Mononuclear cell (primary cell): ENCODE results near the gene UBE3D. TPM values are rescaled to one million over a fixed set of nuclear protein-coding genes. Genes with fewer than 3 reads are reported as not detected.
"Not testable (repeated sequence)": the region's sequence is repeated elsewhere in the genome, so short reads cannot be mapped to it uniquely, and the experiment has no call there.

Experiments used
- H3K27me3 ChIP-seq: 2 replicates; pipeline ENCODE4 v1.6.0; 2011; ENCODE audit warnings: low read length, control low read depth; ENCODE audit not compliant: insufficient read depth
- H3K4me1 ChIP-seq: 2 replicates; pipeline ENCODE4 v1.5.1; 2011; ENCODE audit warnings: mild to moderate bottlenecking, low read length, control low read depth; ENCODE audit not compliant: insufficient read depth
- H3K4me3 ChIP-seq: 2 replicates; pipeline ENCODE4 v1.5.1; 2011; ENCODE audit warnings: mild to moderate bottlenecking, low read length, moderate library complexity
- H3K9me3 ChIP-seq: 2 replicates; pipeline ENCODE4 v1.5.1; 2011; ENCODE audit warnings: low read depth, mild to moderate bottlenecking, control low read depth, low read length
- total RNA-seq: library from RNA; depleted of rRNA; stranded (reverse); fragments of >200 nt; gene quantifications from one replicate; pipeline ENCODE4 v1.2.3, GENCODE V29; 2012

Gene UBE3D
- total RNA-seq, 1 donor: 6.5 TPM

DNA sequence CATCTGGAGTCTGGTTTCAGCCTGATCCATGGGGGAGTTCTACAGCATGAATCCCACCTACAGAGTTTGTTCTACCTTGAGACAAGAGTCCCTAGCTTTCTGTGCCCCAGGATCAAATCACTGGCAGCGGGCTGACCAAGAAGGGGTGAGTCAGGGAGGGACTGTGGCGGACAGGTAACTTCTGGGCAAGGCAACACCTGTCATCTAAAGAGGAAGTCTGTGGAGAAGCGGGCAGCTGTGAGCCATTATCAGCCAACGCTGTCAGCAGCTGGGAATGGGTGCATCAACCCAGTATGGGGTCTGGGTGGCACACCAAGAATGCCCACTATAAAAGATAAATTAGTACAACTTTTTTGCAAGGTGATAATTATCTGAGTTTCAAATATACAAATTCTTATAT lies 45.9 kb downstream of the UBE3D start:
- H3K4me3 ChIP-seq: no peak overlapping the region
- H3K4me1 ChIP-seq: no peaks in the 10 kb centered on the region
- no peaks in the 10 kb centered on the region for H3K9me3 ChIP-seq
- no peaks in the 10 kb centered on the region for H3K27me3 ChIP-seq

DNA sequence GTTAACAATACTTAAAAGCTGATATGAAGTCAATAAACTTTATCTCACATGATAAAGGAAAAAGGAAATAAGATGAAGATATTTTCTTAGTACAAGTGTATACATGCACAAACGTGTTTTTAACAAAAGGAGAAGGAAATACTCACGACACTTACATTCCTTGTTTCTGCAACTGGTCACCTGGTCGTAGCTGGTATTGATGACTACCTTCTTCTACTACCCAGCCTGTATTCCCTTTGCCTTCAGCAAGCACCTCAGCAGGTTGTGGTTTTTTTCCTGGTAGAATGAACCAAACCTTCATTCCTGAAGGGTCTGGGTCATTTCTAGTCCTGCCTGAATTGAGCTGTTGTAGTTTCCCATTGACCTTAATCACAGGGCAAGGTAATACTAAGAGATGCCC lies 54.5 kb downstream of the UBE3D start:
- H3K4me1 ChIP-seq, H3K4me3 ChIP-seq, H3K27me3 ChIP-seq, H3K9me3 ChIP-seq: not testable (repeated sequence)

DNA sequence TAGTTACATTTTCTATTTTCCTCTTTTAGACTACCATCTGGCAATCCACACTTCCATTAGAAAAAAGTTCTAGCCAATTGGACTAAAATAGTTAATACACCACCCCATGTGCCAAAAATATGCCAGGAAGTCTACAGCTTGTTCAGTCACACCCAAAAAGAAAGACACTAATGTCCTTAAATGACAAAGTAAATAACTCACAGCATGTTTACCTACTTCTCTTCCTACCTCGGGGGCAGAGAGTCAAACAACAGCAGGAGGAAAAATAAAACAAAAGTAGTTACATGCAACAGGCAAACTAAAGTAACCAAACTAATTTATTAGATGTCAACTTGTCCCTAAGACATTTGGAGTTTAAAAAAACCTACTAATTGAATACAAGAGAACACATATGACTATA lies 57.0 kb downstream of the UBE3D start:
- no peaks in the 10 kb centered on the region for H3K4me1 ChIP-seq
- H3K27me3 ChIP-seq: no peaks in the 10 kb centered on the region
- no peaks in the 10 kb centered on the region for H3K9me3 ChIP-seq
- H3K4me3 ChIP-seq: no peak overlapping the region

DNA sequence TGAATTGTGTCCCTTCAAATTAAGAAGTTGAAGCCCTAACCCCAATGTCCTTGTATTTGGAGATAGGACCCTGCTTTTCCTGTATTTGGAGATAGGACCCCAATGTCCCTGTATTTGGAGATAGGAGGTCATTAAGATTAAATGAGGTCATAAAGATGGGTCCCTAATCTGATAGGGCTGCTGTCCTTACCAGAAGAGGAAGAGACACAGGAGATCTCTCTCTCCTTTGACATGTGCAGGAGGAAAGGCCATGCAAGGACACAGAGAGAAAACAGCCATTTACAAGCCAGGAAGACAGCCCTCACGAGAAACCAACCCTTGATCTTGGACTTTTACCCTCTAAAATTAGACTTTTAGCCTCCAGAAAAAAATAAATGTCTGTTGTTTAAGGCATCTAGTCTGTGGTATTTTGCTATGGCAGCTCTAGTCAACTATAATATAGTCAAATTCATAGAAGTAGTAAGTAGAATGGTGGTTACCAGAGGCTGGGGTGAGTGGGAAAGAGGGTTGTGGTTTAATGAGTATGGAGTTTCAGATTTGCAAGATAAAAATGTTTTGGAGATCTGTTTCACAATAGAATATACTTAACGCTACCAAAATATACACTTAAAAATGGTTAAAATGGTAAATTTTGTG lies 59.3 kb downstream of the UBE3D start:
- no peaks in the 10 kb centered on the region for H3K4me1 ChIP-seq
- no peaks in the 10 kb centered on the region for H3K9me3 ChIP-seq
- no peak overlapping the region for H3K4me3 ChIP-seq
- no peaks in the 10 kb centered on the region for H3K27me3 ChIP-seq

DNA sequence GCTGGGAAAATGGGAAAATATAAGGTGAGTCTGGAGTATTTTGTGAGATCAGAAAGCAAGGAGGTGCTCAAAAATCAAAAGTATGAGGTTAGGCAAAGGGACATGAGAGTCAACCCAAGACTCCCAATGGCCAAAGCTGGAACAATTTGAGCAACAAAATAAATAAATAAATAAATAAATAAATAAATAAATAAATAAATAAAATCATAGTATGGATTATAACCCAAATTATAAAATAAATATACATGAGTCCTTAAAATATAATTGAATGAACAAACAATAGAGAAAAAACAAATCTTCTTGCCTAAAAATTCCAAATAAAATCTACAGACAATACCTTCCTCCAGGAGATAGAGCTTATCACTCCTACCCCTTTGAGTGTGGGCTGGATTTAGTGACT lies 69.5 kb downstream of the UBE3D start:
- H3K9me3 ChIP-seq: no peaks in the 10 kb centered on the region
- H3K27me3 ChIP-seq: no peaks in the 10 kb centered on the region
- no peaks in the 10 kb centered on the region for H3K4me1 ChIP-seq
- no peak overlapping the region for H3K4me3 ChIP-seq

DNA sequence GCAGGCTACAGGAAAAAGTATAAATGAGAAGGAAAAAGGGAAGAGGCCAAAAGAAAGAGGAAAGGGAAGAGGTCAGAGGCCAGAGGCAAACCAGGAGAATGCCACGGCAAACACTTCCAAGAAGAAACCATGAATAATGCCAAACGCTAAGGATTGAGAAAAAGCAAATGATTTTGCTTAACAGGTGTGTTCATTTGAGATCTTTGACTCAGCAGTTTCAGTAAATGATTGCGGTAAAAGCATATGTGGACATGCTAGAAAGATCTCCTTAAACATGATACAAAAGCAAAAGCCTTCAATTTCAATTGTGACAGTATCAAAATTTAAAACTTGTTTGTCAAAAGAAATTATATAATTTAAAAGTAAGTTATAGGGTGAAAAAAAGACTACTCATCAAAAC lies 70.6 kb downstream of the UBE3D start:
- H3K9me3 ChIP-seq: no peaks in the 10 kb centered on the region
- no peak overlapping the region for H3K4me3 ChIP-seq
- H3K27me3 ChIP-seq: no peaks in the 10 kb centered on the region
- H3K4me1 ChIP-seq: no peaks in the 10 kb centered on the region

DNA sequence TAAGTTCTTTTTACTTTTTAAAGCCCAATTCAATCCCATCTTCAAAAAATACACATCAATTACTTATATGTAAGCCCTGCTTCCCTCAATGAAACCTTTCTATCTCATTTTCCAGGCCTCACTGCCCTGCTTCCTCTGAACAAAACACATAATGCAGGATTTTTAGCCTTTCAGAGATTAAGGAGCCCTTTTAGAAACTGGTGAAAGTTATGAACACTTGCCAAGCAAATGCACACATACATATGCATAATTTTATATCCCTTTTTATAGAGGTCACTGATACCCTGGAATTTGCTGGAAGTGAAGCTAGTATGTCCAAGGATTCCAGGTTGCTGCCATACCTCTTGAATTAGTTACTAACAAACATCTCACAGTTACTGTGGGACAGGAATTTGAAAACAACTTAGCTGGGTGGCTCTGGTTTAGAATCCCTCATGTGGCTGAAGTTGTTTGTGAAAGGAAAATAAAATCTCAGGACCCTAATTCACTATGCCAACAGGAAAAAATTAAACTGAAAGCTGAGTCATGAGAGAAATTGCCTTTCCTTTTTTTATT lies 75.8 kb downstream of the UBE3D start:
- Histone ChIP-seq H3K4me3 (no peak overlapping the region), H3K9me3 (no peaks in the 10 kb centered on the region), H3K27me3 (no peaks in the 10 kb centered on the region), H3K4me1 (no peaks in the 10 kb centered on the region)

DNA sequence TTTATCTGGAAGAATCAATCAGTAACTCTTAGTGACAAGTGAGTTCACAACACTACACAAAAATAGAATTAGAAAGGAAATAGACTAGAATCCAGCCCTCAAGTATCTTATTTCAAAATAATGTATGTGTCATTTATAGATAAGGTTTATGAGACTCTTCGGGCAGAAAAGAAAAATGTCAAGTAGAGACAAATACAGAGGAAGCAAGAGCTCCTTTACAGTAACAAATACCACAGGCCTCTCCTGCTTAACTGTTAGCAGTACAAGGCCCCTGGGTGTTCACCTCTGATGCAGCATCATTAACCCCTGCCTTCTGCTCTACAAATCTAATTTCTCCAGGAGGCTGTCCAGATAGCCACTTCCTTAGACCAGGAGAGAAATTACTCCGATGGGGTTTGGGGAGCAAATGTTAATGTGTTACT lies 76.7 kb downstream of the UBE3D start:
- no peaks in the 10 kb centered on the region for H3K4me1 ChIP-seq
- no peaks in the 10 kb centered on the region for H3K9me3 ChIP-seq
- H3K4me3 ChIP-seq: no peak overlapping the region
- H3K27me3 ChIP-seq: no peaks in the 10 kb centered on the region

DNA sequence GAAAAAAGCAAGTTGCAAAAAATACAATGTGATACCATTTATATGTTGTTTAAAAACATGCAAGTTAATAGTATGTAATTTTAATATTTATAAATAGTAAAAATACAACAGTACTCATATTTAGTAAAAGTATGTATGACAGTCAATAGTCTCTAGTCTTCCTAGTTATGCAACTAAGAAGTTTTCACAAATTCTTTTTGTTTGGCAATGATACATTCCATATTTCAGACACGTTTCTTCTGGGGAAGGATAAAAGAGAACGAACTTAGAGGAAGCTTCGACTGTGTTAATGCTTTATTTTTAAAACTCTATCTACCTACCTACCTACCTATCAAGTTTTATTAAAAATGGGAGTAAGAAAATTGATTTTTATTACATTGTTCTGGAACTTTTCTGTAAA lies 77.7 kb downstream of the UBE3D start:
- Histone ChIP-seq H3K4me1 (no peaks in the 10 kb centered on the region), H3K27me3 (no peaks in the 10 kb centered on the region), H3K9me3 (no peaks in the 10 kb centered on the region), H3K4me3 (no peak overlapping the region)

DNA sequence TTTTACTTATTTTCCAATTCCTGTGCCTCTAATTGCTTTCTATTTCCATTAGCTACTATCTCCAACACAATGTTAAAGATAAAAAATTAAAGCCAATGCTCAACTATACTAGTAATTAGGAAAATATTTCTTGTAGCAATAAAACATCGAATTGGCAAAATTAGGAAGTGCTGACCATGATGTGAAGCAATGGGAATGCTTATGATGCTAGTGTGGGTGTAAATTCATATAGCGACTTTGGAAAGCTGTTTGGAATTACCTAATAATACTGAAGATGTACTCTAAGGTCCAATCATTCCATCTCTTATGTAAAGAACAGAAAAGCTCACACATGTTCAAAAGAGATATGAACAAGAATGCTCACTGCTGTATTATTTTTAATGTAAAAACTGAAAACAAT lies 78.2 kb downstream of the UBE3D start:
- no peak overlapping the region for H3K4me3 ChIP-seq
- no peaks in the 10 kb centered on the region for H3K9me3 ChIP-seq
- no peaks in the 10 kb centered on the region for H3K4me1 ChIP-seq
- no peaks in the 10 kb centered on the region for H3K27me3 ChIP-seq

DNA sequence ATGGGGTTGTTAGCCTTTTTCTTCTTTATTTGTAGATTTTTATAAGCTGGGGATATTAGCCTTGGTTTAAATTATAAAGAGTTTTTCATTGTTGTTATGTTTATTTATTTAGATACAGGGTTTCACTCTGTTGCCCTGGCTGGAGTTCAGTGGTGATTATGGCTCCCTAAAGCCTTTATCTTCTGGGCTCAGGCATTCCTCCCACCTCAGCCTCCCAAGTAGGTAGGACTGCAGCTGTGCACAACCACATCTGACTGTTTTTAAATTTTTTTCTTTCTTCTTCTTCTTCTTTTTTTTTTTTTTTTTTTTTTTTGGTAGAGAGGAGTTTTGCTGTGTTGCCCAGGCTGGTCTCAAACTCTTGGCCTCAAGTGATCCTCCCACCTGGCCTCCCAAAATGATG lies 80.9 kb downstream of the UBE3D start:
- Histone ChIP-seq H3K4me1 (no peaks in the 10 kb centered on the region), H3K9me3 (no peaks in the 10 kb centered on the region), H3K27me3 (no peaks in the 10 kb centered on the region), H3K4me3 (no peak overlapping the region)

DNA sequence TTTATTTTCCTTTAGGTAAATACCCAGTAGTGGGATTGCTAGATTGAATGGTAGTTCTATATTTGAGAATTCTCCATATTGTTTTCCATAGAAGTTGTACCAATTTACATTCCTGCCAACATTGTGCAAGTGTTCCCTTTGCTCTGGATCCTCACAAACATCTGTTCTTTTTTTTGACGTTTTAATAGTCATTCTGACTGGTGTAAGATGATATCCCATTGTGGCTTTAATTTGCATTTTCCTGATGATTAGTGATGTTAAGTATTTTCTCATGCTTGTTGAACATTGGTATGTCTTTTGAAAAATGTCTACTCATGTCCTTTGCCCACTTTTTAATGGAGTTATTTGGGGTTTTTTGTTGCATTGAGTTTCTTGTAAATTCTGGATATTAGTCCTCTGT lies 85.6 kb downstream of the UBE3D start:
- H3K9me3 ChIP-seq: no peaks in the 10 kb centered on the region
- H3K4me1 ChIP-seq: no peaks in the 10 kb centered on the region
- no peaks in the 10 kb centered on the region for H3K27me3 ChIP-seq
- H3K4me3 ChIP-seq: no peak overlapping the region

DNA sequence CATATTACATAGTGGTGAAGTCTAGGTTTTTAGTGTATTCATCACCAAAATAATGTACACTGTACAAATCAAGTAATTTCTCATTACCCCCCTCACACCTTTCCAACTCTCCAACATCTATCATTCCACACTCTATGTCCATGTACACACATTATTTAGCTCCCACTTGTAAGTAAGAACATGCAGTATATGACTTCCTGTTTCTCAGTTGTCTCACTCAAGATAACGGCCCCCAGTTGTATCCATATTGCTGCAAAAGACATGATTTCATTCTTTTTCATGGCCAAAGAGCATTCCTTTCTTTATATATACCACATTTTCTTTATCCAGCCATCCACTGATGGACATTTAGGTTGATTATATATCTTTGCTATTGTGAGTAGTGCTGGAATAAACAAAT lies 86.0 kb downstream of the UBE3D start:
- Histone ChIP-seq H3K9me3 (no peaks in the 10 kb centered on the region), H3K4me3 (no peak overlapping the region), H3K4me1 (no peaks in the 10 kb centered on the region)

DNA sequence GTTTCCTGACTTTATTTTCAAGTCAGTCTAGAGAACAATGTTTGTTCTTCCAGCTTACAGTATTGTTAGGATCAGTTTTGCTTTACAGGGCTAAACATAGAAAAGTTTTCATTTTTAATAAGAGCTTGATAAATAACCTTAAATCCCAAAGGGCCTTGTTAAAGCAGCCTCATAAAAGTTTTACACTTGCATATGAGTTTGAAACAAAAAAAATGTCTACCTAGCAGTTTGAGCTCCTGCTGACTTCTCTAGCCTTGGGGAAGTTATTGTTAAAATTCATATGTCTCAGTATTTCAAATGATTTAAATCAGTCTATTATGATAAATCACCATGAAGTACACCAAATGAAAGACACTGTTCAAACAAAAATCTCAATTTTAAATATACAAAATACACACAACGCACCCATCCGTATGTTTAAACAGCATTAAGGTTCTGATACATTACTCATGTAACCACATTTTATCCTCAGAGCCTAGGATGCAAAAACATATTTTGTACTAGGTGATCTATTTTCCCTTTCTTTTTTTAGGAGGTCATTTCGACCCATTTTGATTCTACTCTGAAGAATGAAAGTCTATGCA lies 87.2 kb downstream of the UBE3D start:
- no peaks in the 10 kb centered on the region for H3K4me1 ChIP-seq
- H3K27me3 ChIP-seq: no peaks in the 10 kb centered on the region
- H3K9me3 ChIP-seq: no peaks in the 10 kb centered on the region
- H3K4me3 ChIP-seq: no peak overlapping the region

More for the DNA sequence above, 86.0 kb downstream of the UBE3D start:
- H3K27me3 ChIP-seq: no peaks in the 10 kb centered on the region

DNA sequence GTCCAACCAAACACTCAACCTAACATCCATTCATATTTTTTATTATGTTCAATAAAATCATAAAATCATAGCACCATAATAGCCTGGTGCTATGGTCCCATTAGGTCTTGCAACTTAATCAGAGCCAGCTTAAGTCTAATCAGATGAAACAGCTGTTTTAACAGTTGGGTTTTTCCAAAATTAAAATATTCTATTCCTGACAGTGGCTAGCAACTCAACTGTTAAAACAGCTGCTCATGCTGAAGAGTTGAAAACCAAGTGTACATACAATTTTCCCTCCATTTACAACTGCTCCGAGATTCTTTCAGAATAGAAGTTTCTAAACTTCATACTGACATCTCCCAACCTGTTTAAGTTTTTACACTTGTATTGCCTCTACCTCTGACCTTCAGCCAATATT lies 89.5 kb downstream of the UBE3D start:
- no peaks in the 10 kb centered on the region for H3K27me3 ChIP-seq
- H3K4me1 ChIP-seq: no peaks in the 10 kb centered on the region
- no peak overlapping the region for H3K4me3 ChIP-seq
- no peaks in the 10 kb centered on the region for H3K9me3 ChIP-seq

DNA sequence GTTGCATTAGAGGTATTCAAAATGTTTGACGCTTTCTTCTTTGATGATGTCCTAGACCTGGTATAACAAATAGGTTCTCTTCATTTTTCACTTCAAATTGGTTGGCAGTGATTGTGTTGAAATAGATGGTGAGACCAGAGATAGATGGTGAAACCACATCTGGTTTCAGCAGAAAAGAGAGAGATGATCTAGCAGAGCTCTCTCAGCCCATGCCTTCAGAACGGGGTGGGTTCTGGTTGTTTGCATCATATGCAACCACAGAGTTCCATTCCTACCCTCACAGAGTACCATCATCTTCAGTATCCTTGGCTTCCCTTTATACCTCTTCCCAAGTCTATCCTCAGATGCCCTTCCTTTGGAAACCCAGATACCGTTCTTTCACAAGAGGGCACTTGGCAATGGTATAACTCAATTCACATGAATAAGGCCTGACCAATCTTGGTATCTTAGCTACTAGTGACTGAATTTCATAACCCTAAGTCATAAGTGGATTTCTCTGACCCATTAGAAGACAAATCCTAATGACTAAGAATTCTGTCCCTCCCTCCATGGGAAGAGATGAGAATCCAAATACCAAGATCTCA lies 93.7 kb downstream of the UBE3D start:
- no peaks in the 10 kb centered on the region for H3K9me3 ChIP-seq
- no peak overlapping the region for H3K4me3 ChIP-seq
- no peaks in the 10 kb centered on the region for H3K4me1 ChIP-seq
- H3K27me3 ChIP-seq: no peaks in the 10 kb centered on the region
